Ectodermal cell (in vitro differentiated cells): ENCODE data around the gene XYLT1.

Source experiments
- H3K27ac ChIP-seq: 2 replicates; pipeline ENCODE4 v1.7.0; 2013; ENCODE audit warnings: mild to moderate bottlenecking, low read depth, low read length; ENCODE audit not compliant: insufficient read depth, poor library complexity, severe bottlenecking
- H3K27me3 ChIP-seq: 2 replicates; pipeline ENCODE4 v1.7.0; 2013; ENCODE audit warnings: mild to moderate bottlenecking, low read length; ENCODE audit not compliant: insufficient read depth, control insufficient read depth, poor library complexity, severe bottlenecking
- H3K36me3 ChIP-seq: one replicate; pipeline ENCODE4 v1.7.0; 2013; ENCODE audit warnings: low read length; ENCODE audit not compliant: control insufficient read depth, insufficient read depth
- H3K4me1 ChIP-seq: one replicate; pipeline ENCODE4 v1.7.0; 2013; ENCODE audit warnings: low read length; ENCODE audit not compliant: control insufficient read depth, insufficient read depth
- H3K4me3 ChIP-seq: 2 replicates; pipeline ENCODE4 v1.7.0; 2013; ENCODE audit warnings: low read depth, low read length, control low read depth; ENCODE audit not compliant: insufficient read depth
- H3K9me3 ChIP-seq: 2 replicates; pipeline ENCODE4 v1.7.0; 2013; ENCODE audit warnings: mild to moderate bottlenecking, low read length, moderate library complexity; ENCODE audit not compliant: control insufficient read depth
- WGBS, 2 experiments: methylation state at CpG; one replicate each; pipeline ENCODE4 v1.1.7; 2013; ENCODE audit warnings: missing lambda C conversion rate in 2 of 2; 5-methylcytosine and 5-hydroxymethylcytosine counted together

XYLT1 gene

DNA sequence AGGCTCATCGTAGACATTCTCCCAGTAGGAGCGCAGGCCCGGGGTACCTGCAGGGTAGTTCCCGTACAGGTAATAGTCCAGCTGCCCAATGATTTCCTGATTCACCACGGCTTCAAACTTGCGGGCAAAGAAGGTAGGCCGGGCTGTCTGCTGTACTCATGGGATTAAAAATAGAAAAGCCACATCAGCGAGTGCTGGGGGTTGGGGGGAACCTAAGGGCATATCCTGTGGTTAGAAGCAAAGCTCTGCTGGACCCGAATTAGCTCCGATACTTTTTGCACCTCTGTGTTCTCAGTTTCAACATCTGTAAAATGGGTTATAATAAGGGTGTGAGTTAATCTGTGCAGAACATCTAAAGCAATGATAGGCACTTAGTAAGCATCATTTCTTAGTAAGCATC, 336.2 kb downstream of the XYLT1 start:
- Histone ChIP-seq H3K9me3 (no peaks in the 10 kb centered on the region), H3K4me1 (no peaks in the 10 kb centered on the region), H3K27ac (no peak overlapping the region), H3K36me3 (no peaks in the 10 kb centered on the region), H3K27me3 (no peaks in the 10 kb centered on the region), H3K4me3 (no peak overlapping the region)
- 94 to 96% methylated on average over 10 of the region's 10 CpGs for WGBS, 2 experiments

DNA sequence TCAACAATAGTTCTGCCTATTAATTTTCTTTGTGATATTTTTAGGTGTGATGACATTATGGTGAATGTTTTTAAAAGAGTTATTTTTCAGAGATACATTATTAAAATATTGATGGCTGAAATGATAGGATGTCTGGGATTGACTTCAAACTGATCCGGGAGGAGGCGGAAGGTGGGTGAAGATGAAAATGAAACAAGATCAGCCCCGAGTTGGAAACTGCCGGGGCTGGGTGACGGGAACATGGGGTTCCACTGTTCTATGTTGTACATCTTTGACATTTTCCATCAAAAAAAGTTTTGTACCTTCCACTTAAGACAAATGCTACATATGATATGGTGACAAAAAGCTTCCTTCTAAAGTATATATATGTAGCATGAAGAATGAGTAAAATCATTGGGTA, 336.9 kb downstream of the XYLT1 start:
- no peak overlapping the region for H3K4me3 ChIP-seq
- no peak overlapping the region for H3K27ac ChIP-seq
- 92 to 95% methylated on average over 5 of the region's 5 CpGs for WGBS, 2 experiments

DNA sequence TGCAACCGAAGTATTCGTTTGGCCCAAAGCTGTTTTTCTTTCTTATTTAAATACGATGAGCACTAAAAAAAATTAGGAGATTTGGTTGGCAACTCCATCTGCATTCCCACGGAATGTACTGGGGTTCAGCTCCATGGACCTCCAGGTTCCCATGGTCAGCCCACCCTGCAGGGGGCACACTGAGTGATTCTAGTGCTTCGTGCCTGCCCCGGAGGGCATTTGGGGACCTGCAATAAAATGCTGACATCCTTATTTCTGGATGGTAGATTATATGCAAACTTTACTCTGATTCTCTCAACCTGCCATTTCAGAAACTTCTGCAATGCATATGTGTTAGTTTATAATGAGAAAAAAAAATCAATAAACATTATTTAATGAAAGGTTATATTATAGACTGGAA, 339.4 kb downstream of the XYLT1 start:
- Histone ChIP-seq H3K4me1 (no peaks in the 10 kb centered on the region), H3K27me3 (no peaks in the 10 kb centered on the region), H3K36me3 (peaks cover 10% of the 10 kb centered on the region), H3K9me3 (no peaks in the 10 kb centered on the region), H3K4me3 (no peak overlapping the region), H3K27ac (no peak overlapping the region)
- 91 to 95% methylated on average over 6 of the region's 6 CpGs for WGBS, 2 experiments

More for the DNA sequence above, 336.9 kb downstream of the XYLT1 start:
- no peaks in the 10 kb centered on the region for H3K9me3 ChIP-seq
- no peaks in the 10 kb centered on the region for H3K4me1 ChIP-seq
- H3K36me3 ChIP-seq, result no peaks in the 10 kb centered on the region
- no peaks in the 10 kb centered on the region for H3K27me3 ChIP-seq

DNA sequence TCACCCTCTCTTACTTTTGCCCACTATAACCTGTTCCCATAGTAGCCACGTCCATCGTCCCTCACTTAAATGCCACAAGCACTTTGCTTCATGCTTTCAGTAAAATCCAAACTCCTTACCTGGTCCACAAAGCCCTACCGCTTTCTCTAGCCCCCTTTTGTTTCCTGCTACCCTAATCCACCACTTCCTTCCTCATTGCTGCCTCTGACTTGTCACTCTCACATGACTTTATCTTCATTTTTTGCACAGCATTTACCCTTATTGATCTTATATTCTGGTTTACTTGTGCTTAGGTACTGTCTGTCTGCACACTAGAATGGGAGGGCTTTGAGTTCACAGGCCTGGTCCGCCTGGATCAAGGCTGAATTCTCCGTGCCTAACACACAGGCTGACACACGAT, 340.0 kb downstream of the XYLT1 start:
- Histone ChIP-seq H3K4me3 (no peak overlapping the region), H3K9me3 (no peaks in the 10 kb centered on the region), H3K36me3 (peaks cover 10% of the 10 kb centered on the region), H3K4me1 (no peaks in the 10 kb centered on the region), H3K27me3 (no peaks in the 10 kb centered on the region), H3K27ac (no peak overlapping the region)
- WGBS, 2 experiments, result 93% methylated on average over 6 of the region's 6 CpGs

DNA sequence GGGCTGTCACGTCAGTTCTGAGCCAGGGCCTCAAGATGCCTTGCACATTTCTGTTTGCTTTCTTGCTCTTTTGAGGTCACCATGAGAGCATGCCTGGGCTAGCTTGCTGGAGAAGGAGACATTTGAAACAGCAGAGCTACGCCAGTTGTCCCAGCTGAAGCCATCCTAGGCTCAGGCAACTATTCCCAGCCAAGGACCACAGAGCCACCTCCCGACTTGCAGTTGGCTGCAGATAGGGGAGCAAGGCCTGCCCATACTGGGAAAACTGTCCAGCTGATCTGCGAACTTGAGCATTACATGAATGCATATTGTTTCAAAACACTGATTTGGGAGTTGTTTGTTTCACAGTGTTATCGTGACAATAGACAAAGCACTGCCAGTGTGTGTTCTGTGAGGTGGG, 340.8 kb downstream of the XYLT1 start:
- Histone ChIP-seq H3K4me1 (no peaks in the 10 kb centered on the region), H3K27me3 (no peaks in the 10 kb centered on the region), H3K4me3 (no peak overlapping the region), H3K36me3 (peaks cover 10% of the 10 kb centered on the region), H3K9me3 (no peaks in the 10 kb centered on the region), H3K27ac (no peak overlapping the region)
- 91 to 94% methylated on average over 5 of the region's 5 CpGs for WGBS, 2 experiments

DNA sequence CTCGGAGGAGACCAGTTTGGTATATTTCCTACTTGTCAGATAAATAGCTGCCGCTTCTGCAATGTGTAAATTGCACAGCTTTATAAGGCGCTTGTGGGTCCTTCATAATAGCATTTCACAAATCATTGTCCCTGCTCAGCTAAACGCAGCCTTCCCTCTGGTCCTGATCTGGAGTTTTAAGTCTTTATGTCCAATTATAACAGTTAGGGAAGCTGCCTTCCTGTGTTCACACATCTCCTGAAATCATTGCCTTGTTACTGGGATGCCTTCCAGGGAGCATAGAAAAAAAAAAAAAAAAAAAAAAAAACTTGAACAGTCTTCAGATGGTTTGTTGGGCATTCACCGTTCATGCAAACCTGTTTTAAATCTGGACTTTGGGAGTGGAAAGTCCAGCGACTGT, 342.0 kb downstream of the XYLT1 start:
- no peak overlapping the region for H3K4me3 ChIP-seq
- WGBS, 2 experiments, result 95 to 96% methylated on average over 6 of the region's 6 CpGs
- H3K9me3 ChIP-seq, result no peaks in the 10 kb centered on the region
- no peak overlapping the region for H3K27ac ChIP-seq
- H3K27me3 ChIP-seq, result no peaks in the 10 kb centered on the region
- H3K4me1 ChIP-seq, result no peaks in the 10 kb centered on the region
- H3K36me3 ChIP-seq, result peaks cover 10% of the 10 kb centered on the region

DNA sequence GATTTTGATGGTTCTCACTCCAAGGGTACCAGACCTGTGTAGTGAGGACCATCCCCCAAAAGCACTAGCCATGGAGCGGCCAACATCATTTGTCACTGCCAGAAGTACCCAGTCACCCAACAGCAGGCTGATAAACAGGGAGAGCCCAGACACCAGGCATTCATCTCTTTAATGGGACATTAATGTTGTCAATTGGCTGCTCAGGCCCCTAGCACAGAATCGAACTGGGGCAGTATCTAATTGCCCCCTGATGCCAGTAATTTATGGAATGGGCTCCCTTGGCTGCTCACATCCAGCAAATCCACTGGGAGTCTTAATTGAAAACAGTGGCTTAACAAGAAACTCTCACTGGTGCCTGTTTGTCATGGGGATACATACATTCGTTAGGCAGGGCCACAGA, 344.6 kb downstream of the XYLT1 start:
- Histone ChIP-seq H3K36me3 (peaks cover 10% of the 10 kb centered on the region), H3K9me3 (no peaks in the 10 kb centered on the region), H3K4me1 (no peaks in the 10 kb centered on the region), H3K4me3 (no peak overlapping the region), H3K27me3 (no peaks in the 10 kb centered on the region), H3K27ac (no peak overlapping the region)
- WGBS, 2 experiments, result 59 to 64% methylated on average over 3 of the region's 3 CpGs

DNA sequence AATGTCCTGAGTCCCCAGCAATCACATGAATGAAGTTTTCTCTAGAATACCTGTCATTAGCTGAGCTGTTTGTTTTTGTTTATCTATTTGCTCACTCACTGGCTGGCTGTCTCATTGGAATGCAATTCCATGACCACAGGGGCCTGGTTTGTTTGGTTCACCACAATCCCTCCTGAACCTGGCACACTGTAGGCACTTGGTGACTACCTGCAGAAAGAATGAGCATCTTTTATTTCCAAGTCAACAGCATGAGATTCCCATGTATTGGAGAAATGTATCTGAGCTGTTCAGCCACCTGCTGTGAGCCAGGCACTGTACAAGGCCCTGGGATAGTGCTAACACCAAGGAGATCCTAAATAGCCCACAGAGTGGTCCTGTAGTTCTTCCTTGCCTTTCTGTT, 345.1 kb downstream of the XYLT1 start:
- H3K36me3 ChIP-seq, result peaks cover 10% of the 10 kb centered on the region
- H3K27ac ChIP-seq, result no peak overlapping the region
- no peaks in the 10 kb centered on the region for H3K27me3 ChIP-seq
- H3K4me1 ChIP-seq, result no peaks in the 10 kb centered on the region
- no peaks in the 10 kb centered on the region for H3K9me3 ChIP-seq
- no peak overlapping the region for H3K4me3 ChIP-seq

DNA sequence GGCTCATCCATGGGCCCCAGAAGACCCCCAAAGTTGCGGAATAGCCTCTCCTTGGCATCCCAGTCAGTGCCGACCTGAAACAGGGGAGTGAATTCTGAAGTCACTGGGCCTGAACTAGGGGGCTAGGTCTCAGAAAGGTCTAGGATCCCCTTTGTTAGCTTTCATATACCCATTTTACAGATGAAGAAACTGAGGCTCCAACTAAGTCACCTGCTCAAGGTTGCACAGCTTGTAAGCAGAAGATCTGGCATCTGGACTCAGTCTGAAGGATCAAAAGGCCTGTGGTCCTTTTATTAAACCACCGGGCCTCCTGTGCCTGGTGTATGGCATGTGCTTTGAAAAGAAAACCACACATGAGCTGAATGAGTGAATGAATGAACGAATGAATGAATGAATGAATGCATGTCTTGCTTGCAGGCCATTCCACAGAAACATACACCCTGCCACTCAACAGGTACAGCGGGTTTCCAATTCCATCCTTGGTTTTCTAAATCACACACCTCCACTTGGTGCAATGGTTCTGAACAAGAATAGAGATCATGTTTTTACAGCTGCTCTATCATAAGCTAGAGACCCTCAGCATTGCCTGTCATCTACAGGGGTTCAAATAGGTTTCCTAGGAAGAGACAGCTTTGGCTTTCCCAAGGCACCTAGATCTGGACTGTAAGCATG, 352.7 kb downstream of the XYLT1 start:
- Histone ChIP-seq H3K4me3 (no peak overlapping the region), H3K27ac (no peak overlapping the region), H3K36me3 (no peaks in the 10 kb centered on the region), H3K9me3 (no peaks in the 10 kb centered on the region), H3K4me1 (no peaks in the 10 kb centered on the region), H3K27me3 (no peaks in the 10 kb centered on the region)
- WGBS, 2 experiments, result 88 to 91% methylated on average over 5 of the region's 5 CpGs

DNA sequence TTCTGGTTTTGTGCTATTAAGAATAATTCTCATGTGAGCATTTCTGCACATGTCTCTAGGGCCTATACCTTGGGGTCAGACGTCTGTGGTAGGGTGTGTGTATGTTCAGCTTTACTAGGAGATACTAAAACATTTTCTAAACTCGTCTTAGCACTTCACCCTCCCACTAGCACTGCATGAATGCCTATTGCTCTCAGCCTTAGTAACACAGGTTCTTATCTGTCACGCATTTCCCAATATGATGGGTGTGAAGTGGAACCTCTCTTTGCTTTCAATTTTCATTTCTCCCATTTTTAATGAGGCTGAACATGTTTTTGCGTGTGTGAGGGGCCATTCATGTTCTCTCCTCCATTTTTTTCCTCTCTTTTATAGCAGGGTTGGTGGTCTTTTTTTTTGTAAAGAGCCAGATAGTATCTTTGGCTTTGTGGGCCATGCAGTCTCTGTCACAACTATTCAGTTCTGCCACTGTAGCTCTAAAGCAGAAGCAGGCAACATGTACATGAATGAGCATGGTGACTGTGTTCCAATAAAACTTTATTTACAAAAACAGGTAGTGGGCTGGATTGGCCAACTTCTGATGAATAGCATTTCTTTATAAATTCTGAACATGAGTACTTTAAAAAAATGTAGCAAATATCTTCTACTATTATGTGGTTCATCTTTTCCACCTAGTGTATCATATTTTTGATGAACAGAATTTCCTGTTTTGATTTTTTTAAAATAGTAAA, 354.0 kb downstream of the XYLT1 start:
- Histone ChIP-seq H3K27me3 (no peaks in the 10 kb centered on the region), H3K4me1 (no peaks in the 10 kb centered on the region), H3K4me3 (no peak overlapping the region), H3K36me3 (no peaks in the 10 kb centered on the region), H3K9me3 (no peaks in the 10 kb centered on the region), H3K27ac (no peak overlapping the region)
- 88 to 100% methylated on average over 2 to 3 of the region's 4 CpGs for WGBS, 2 experiments
